Karpas-422 (cell line): ENCODE data around the gene ANAPC10. TPM values are rescaled to one million over a fixed set of nuclear protein-coding genes. Genes with fewer than 3 reads are reported as not detected.
"Not testable (repeated sequence)": the region's sequence is repeated elsewhere in the genome, so short reads cannot be mapped to it uniquely, and the experiment has no call there.

ENCODE experiments used
- DNase-seq: peaks from one replicate; pipeline ENCODE4 v3.0.0-alpha.2; 2015
- H2AFZ ChIP-seq: fragments of 200-600 bp; sonication (generic); 2 replicates; pipeline ENCODE4 v1.6.1; 2014; ENCODE audit warnings: antibody characterized with exemption, low read length, mixed read lengths
- H3K27ac ChIP-seq: fragments of 200-600 bp; sonication (generic); 2 replicates; pipeline ENCODE4 v1.5.1; 2014; ENCODE audit warnings: mild to moderate bottlenecking, low read length, moderate library complexity
- H3K27me3 ChIP-seq: fragments of 200-600 bp; sonication (generic); 2 replicates; pipeline ENCODE4 v1.6.1; 2014; ENCODE audit warnings: low read length, mixed read lengths
- H3K36me3 ChIP-seq: fragments of 200-600 bp; sonication (generic); 2 replicates; pipeline ENCODE4 v1.6.1; 2014; ENCODE audit warnings: low read length, mixed read lengths; ENCODE audit not compliant: insufficient read depth
- H3K4me1 ChIP-seq: fragments of 200-600 bp; sonication (generic); 2 replicates; pipeline ENCODE4 v1.6.1; 2014; ENCODE audit warnings: mild to moderate bottlenecking, low read length, mixed read lengths
- H3K4me2 ChIP-seq: fragments of 200-600 bp; sonication (generic); 2 replicates; pipeline ENCODE4 v1.6.1; 2014; ENCODE audit warnings: low read length, low read depth, mild to moderate bottlenecking; ENCODE audit not compliant: poor library complexity, severe bottlenecking
- H3K4me3 ChIP-seq: fragments of 200-600 bp; sonication (generic); 2 replicates; pipeline ENCODE4 v1.5.1; 2014; ENCODE audit warnings: mild to moderate bottlenecking, antibody characterized with exemption, low read length, mixed read lengths
- H3K79me2 ChIP-seq: fragments of 200-600 bp; sonication (generic); 2 replicates; pipeline ENCODE4 v1.6.1; 2014; ENCODE audit warnings: mild to moderate bottlenecking, low read length, mixed read lengths
- H3K9ac ChIP-seq: fragments of 200-600 bp; sonication (generic); 2 replicates; pipeline ENCODE4 v1.6.0; 2014; ENCODE audit warnings: low read length
- H3K9me2 ChIP-seq: fragments of 200-600 bp; sonication (generic), shearing (Covaris generic); replicated peaks from 2 replicates; pipeline ENCODE4 v1.6.0; 2014; ENCODE audit warnings: mild to moderate bottlenecking, low read length, moderate library complexity; ENCODE audit not compliant: insufficient read depth
- H3K9me3 ChIP-seq: fragments of 300-700, 200-600 bp; sonication (generic); 2 replicates; pipeline ENCODE4 v1.6.1; 2014; ENCODE audit warnings: low read length, mixed read lengths
- H4K20me1 ChIP-seq: fragments of 200-600 bp; sonication (generic); 2 replicates; pipeline ENCODE4 v1.6.1; 2014; ENCODE audit warnings: mild to moderate bottlenecking, antibody characterized with exemption, low read length, low read depth; ENCODE audit not compliant: insufficient read depth
- total RNA-seq: library from RNA; depleted of rRNA; stranded (reverse); fragments of >200 nt; shearing (Covaris generic); gene quantifications from 2 replicates; pipeline ENCODE4 v1.2.3, GENCODE V29; 2014; ENCODE audit warnings: low replicate concordance; rRNA removed

Gene ANAPC10, protein sequence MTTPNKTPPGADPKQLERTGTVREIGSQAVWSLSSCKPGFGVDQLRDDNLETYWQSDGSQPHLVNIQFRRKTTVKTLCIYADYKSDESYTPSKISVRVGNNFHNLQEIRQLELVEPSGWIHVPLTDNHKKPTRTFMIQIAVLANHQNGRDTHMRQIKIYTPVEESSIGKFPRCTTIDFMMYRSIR
- 62.7 and 75.3 TPM in 2 replicates for total RNA-seq

DNA sequence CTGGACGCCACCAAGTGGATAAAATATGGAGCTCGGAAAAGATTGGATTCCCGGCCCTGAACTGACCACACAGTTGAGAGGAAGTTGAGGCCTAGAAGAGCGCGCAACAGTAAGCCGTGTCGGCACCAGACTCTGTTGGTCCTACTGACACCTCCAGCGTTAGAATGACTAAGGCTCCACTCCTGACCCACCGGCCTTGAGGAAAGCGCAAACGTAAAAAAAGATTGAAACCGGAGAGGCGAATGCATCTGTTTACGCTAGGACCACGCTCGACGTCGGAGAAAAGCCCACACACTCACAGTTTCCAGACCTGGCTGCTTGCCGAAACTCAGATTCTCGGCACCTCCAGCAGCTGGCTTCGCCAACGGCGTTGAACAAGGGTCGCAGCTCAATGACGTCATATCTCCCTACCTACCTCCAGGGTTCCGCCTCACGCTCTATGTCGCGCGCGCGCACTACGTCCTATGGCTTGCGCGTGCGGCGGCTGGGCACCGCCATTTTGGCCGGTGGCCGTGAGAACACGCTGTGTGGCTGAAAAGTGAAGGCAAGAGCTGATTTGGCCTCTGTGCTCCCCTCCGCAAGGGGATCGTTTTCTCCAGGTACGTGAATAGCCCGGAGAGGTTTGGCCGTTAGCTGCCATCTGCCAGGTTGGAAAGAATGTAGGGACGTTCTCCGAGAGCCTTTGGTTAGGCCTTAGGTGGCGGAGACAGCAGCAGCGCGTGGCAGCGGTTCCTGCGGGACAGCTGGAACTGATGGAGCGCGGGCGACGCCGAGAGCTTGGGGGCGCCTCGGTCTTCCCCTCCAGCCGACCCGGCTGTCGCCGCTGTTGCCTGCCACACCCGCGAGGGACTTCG lies at the start of gene ANAPC10, which contains the start of gene ABCE1:
ANAPC10 (minus strand) TSS at position 376 of the 854 bp plus-strand sequence. CDS start 2,097 bp downstream, outside the sequence.
ABCE1 (plus strand) TSS at position 491 of the 854 bp plus-strand sequence. CDS start 6,102 bp downstream, outside the sequence.
- DNase-seq, result peak; percentile 100
- H3K36me3 ChIP-seq, result peaks cover 49% of the 10 kb centered on the region
- H3K9me2 ChIP-seq, result no peaks in the 10 kb centered on the region; the same call in 1 of the 2 replicates
- H3K79me2 ChIP-seq, result peaks cover 97% of the 10 kb centered on the region
- H2AFZ ChIP-seq, result peak within 1 kb of the TSS; percentile 46; the same call in 1 of the 2 replicates
- H3K4me2 ChIP-seq, result peak within 1 kb of the TSS; percentile 86
- H3K9ac ChIP-seq, result peak within 1 kb of the TSS; percentile 85
- H3K4me1 ChIP-seq, result peaks cover 44% of the 10 kb centered on the region
- peaks cover 19% of the 10 kb centered on the region; the same call in 1 of the 2 replicates for H4K20me1 ChIP-seq
- no peaks in the 10 kb centered on the region for H3K27me3 ChIP-seq
- H3K9me3 ChIP-seq, result no peaks in the 10 kb centered on the region
- peak within 1 kb of the TSS; percentile 85 for H3K4me3 ChIP-seq
- peak within 1 kb of the TSS; percentile 72 for H3K27ac ChIP-seq

- not testable (repeated sequence) for H3K9me2 ChIP-seq, H3K9me3 ChIP-seq, H2AFZ ChIP-seq, DNase-seq, H4K20me1 ChIP-seq, H3K27me3 ChIP-seq, H3K9ac ChIP-seq, H3K4me3 ChIP-seq
- H3K4me2 ChIP-seq, result peak overlapping the region; percentile 30
- peaks cover 34% of the 10 kb centered on the region for H3K79me2 ChIP-seq
- peaks cover 38% of the 10 kb centered on the region for H3K4me1 ChIP-seq
- peak overlapping the region; percentile 54 for H3K27ac ChIP-seq
- peaks cover 39% of the 10 kb centered on the region for H3K36me3 ChIP-seq
Measured at GRCh38 chr4:145136219-145136618, 38.2 kb upstream of the ANAPC10 start.

GRCh38 chr4:145132511-145133098 lies 34.6 kb upstream of the ANAPC10 start:
- no peak overlapping the region for H3K4me3 ChIP-seq
- peak overlapping the region; percentile 58 for H3K27ac ChIP-seq
- peaks cover 55% of the 10 kb centered on the region for H3K4me1 ChIP-seq
- H3K36me3 ChIP-seq, result peaks cover 41% of the 10 kb centered on the region
- peak overlapping the region; percentile 4 for H3K4me2 ChIP-seq
- peaks cover 24% of the 10 kb centered on the region for H3K79me2 ChIP-seq
- no peaks in the 10 kb centered on the region for H3K9me2 ChIP-seq
- no peaks in the 10 kb centered on the region for H3K9me3 ChIP-seq
- DNase-seq, result peak; percentile 70
- no peaks in the 10 kb centered on the region for H3K27me3 ChIP-seq
- H3K9ac ChIP-seq, result no peak overlapping the region
- H2AFZ ChIP-seq, result no peak overlapping the region
- H4K20me1 ChIP-seq, result no peaks in the 10 kb centered on the region

- H2AFZ ChIP-seq, result no peak overlapping the region
- H3K4me1 ChIP-seq, result peaks cover 55% of the 10 kb centered on the region
- H3K9me2 ChIP-seq, result no peaks in the 10 kb centered on the region
- no peak for DNase-seq
- peaks cover 24% of the 10 kb centered on the region for H3K79me2 ChIP-seq
- H3K9ac ChIP-seq, result no peak overlapping the region
- H3K4me3 ChIP-seq, result no peak overlapping the region
- peak overlapping the region; percentile 4 for H3K4me2 ChIP-seq
- no peaks in the 10 kb centered on the region for H3K27me3 ChIP-seq
- peak overlapping the region; percentile 58 for H3K27ac ChIP-seq
- H4K20me1 ChIP-seq, result no peaks in the 10 kb centered on the region
- H3K9me3 ChIP-seq, result no peaks in the 10 kb centered on the region
- peaks cover 48% of the 10 kb centered on the region for H3K36me3 ChIP-seq
Measured at GRCh38 chr4:145131848-145132247, 33.9 kb upstream of the ANAPC10 start.

DNA sequence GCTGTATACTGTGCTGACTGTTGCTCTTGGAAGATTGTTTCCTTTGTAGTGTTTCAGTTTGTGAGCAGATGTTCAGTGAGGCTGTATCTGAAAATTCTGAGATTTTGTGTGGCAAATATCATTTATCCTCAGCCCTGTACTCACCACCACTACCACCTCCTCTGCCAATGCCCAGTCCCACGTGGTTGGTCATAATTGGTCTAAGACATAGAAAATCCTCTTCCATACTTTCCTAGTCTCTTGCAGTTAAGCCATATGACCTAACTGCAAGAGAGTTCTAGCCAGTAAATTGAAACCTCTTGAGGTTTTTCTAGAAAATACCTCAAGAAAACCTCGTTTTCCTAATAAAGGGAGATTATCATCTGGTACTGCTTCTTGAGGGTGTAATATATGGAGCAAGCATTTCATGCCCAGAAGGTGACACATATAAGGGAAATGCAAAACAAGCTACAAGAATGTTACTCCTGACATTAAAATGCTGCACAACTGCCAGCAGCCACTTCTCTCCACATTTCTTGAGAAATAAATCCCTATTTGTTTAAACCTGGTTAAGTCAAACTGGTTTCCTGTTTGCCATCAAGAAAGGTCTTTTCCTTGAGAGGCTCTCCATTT lies 32.9 kb upstream of the ANAPC10 start:
- Histone ChIP-seq H3K4me2 (no peak overlapping the region), H3K9ac (no peak overlapping the region), H3K4me1 (peaks cover 46% of the 10 kb centered on the region), H2AFZ (no peak overlapping the region), H3K36me3 (peaks cover 58% of the 10 kb centered on the region), H3K4me3 (no peak overlapping the region), H4K20me1 (no peaks in the 10 kb centered on the region), H3K9me2 (no peaks in the 10 kb centered on the region), H3K27me3 (no peaks in the 10 kb centered on the region), H3K79me2 (peaks cover 24% of the 10 kb centered on the region), H3K9me3 (no peaks in the 10 kb centered on the region), H3K27ac (peak overlapping the region; percentile 40)
- DNase-seq, result no peak

- Histone ChIP-seq H3K4me1 (peaks cover 39% of the 10 kb centered on the region), H3K27ac (0 out of 2 replicates have a peak overlapping the region, but pooled peaks have one; percentile 40), H3K36me3 (peaks cover 64% of the 10 kb centered on the region), H3K9me2 (no peaks in the 10 kb centered on the region), H2AFZ (no peak overlapping the region), H3K9me3 (no peaks in the 10 kb centered on the region), H4K20me1 (no peaks in the 10 kb centered on the region), H3K4me3 (no peak overlapping the region), H3K9ac (no peak overlapping the region), H3K4me2 (no peak overlapping the region), H3K27me3 (no peaks in the 10 kb centered on the region), H3K79me2 (peaks cover 18% of the 10 kb centered on the region)
- DNase-seq, result peak; percentile 47
Measured at GRCh38 chr4:145130130-145130529, 32.1 kb upstream of the ANAPC10 start.

DNA sequence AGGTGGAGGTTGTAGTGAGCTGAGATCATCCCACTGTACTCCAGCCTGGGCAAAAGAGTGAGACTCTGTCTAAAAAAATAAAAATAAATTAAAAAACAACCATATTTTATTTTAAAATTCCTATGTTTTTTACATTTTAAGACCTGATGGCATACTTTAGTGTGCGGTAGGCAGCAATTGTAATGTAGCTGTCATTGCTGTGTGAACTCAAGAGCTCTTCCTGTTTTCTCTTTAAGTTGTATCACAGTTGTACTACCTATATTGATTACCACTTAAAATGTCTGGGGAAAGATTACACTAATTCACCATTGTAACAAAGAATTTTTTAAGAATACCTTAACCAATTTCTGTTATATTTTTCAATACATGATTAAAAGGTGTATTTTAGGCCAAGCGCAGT lies 27.4 kb upstream of the ANAPC10 start:
- Histone ChIP-seq H3K79me2 (peaks cover 24% of the 10 kb centered on the region), H3K9me2 (no peaks in the 10 kb centered on the region), H3K27ac (no peak overlapping the region), H4K20me1 (no peaks in the 10 kb centered on the region), H3K4me1 (peaks cover 10% of the 10 kb centered on the region), H3K9me3 (no peaks in the 10 kb centered on the region), H3K9ac (no peak overlapping the region), H2AFZ (no peak overlapping the region), H3K4me2 (no peak overlapping the region), H3K4me3 (no peak overlapping the region), H3K27me3 (no peaks in the 10 kb centered on the region), H3K36me3 (peaks cover 91% of the 10 kb centered on the region)
- DNase-seq, result no peak
